ENCODE data around the gene SLAIN1. TPM values are rescaled to one million over a fixed set of nuclear protein-coding genes. Genes with fewer than 3 reads are reported as not detected.

SLAIN1 gene
- total RNA-seq, 2 experiments from 2014 or later, result 16.4 to 31.7 TPM

DNA sequence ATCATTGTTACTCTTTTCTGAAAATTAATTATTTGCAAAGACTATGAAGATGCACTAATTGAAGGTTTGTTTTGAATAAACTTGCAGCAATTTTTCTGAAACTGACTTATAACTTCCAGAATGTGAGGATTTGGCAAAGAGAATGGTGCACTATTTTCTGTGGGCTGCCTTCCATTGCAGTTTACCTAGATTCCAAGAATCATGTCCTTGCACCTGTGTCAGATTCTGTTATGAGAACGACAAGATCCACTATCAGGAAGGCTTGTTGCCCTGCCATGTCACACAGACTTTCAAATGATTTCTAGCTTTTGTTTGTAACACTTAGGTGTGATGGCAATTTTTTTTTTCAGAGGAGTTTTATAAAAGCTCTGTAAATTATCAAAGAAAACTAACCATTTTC is 5.6 kb upstream of the SLAIN1 start:
- Histone ChIP-seq H3K27ac (ENCODE audit: low read depth, low read length, poor library complexity, severe bottlenecking) (no peak overlapping the region), H3K4me1 (ENCODE audit: insufficient read depth, low read length, poor library complexity, severe bottlenecking) (peaks cover 12% of the 10 kb centered on the region), H3K36me3 (ENCODE audit: insufficient read depth, low read length) (no peaks in the 10 kb centered on the region), H3K9me2 (ENCODE audit: insufficient read depth, low read length) (no peaks in the 10 kb centered on the region), H3K9me3 (ENCODE audit: low read length) (peaks cover 5% of the 10 kb centered on the region), H4K20me1 (ENCODE audit: insufficient read depth, low read length) (no peaks in the 10 kb centered on the region), H3K79me2 (ENCODE audit: insufficient read depth, low read depth, low read length) (no peaks in the 10 kb centered on the region), H2AFZ (ENCODE audit: low read length) (no peak overlapping the region), H3K4me2 (ENCODE audit: low read length) (no peak overlapping the region), H3K4me3 (ENCODE audit: low read depth, low read length, poor library complexity, severe bottlenecking) (no peak overlapping the region)
- intact Hi-C loops (cut with micrococcal nuclease; ENCODE audit: unreplicated experiment), result no loop called here
- DNase-seq (ENCODE audit: low spot score), result no peak
- CTCF ChIA-PET (ENCODE audit: unreplicated experiment), result no interaction called here
- TF ChIP-seq EZH2phosphoT487 (IDR thresholded peaks at IDR 0.05; ENCODE audit: borderline replicate concordance, low read depth, low read length), result no peak
- BruUV-seq (replicated peaks), result no TSS peak
- POLR2A ChIA-PET, result interaction anchor here (1.0 kb wide), 1 partner anchor 12 kb away, joined by 4 read pairs; no protein-coding TSS in a partner anchor

DNA sequence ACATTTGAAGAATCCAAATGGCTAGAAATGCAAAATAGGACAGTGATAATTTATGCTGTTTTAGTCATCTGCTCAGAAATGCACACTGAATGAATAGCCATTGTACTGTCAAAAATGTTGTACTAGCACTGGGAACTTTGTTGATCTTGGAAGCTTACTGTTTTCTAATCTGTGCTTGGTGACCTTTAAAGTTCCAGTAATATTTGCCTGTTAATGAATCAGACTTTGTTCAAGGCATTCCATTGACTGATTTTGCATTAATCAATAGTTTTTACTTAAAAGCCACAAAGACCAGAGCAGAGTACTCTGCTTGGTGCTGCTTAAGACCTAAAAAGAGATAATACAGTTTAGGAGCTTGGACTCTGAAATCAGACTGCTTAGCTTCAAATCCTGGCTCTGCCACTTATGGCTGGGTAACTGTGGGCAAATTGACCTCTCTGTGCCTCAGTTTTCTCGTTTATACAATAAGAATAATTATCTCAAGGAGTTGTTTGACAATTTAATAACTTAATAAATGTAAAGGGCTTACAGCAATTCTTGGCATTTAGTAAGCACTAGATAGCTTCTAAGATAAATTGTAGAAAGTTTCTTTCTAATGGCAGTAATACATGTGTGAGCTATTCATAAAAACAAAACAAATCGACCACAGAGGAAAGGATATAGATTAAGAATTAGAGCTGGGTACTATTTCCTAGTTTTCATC is 4.6 kb upstream of the SLAIN1 start:
- CTCF ChIA-PET (ENCODE audit: unreplicated experiment), result interaction anchor here (0.5 kb wide), 1 partner anchor 469 kb away, joined by 3 read pairs; no protein-coding TSS in a partner anchor
- POLR2A ChIA-PET, result interaction anchor here (0.6 to 1.0 kb wide), 2 partner anchors 49 to 177 kb away, joined by 3 read pairs; no protein-coding TSS in a partner anchor
- H3K79me2 ChIP-seq (ENCODE audit: insufficient read depth, low read depth, low read length), result no peaks in the 10 kb centered on the region

DNA sequence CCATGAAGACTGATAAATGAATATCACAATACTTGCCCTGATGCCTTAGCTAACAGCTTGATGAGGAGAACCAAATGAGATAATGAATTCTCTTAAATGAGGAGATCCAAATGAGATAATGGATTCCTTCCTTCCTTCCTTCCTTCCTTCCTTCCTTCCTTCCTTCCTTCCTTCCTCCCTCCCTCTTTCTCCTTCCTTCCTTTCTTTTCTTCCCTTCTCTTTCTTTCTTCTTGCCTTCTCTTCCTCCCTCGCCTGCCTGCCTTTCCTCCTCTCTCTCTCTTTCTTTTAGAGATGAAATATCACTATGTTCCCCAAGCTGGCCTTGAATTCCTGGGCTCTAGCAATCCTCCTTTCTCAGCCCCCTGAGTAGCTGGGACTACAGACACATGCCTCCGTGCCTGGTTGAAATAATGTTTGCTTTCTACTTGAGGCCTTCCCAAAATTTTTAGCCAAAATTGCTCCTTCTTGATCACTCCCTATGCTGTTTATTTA is 4.0 kb upstream of the SLAIN1 start:
- H3K36me3 ChIP-seq (ENCODE audit: insufficient read depth, low read length), result no peaks in the 10 kb centered on the region
- H2AFZ ChIP-seq (ENCODE audit: low read length), result no peak overlapping the region
- H3K4me1 ChIP-seq (ENCODE audit: insufficient read depth, low read length, poor library complexity, severe bottlenecking), result peaks cover 15% of the 10 kb centered on the region
- CTCF ChIA-PET (ENCODE audit: unreplicated experiment), result no interaction called here
- H3K9me3 ChIP-seq (ENCODE audit: low read length), result no peaks in the 10 kb centered on the region
- H3K4me3 ChIP-seq (ENCODE audit: low read depth, low read length, poor library complexity, severe bottlenecking), result no peak overlapping the region
- POLR2A ChIA-PET, result interaction anchor here (0.6 to 1.0 kb wide), 3 partner anchors 48 to 178 kb away, joined by 3 read pairs; no protein-coding TSS in a partner anchor
- no peaks in the 10 kb centered on the region for H3K79me2 ChIP-seq (ENCODE audit: insufficient read depth, low read depth, low read length)
- BruUV-seq (replicated peaks), result no TSS peak
- no peaks in the 10 kb centered on the region for H4K20me1 ChIP-seq (ENCODE audit: insufficient read depth, low read length)
- no peak overlapping the region for H3K27ac ChIP-seq (ENCODE audit: low read depth, low read length, poor library complexity, severe bottlenecking)
- H3K4me2 ChIP-seq (ENCODE audit: low read length), result no peak overlapping the region
- DNase-seq (ENCODE audit: low spot score), result no peak
- intact Hi-C loops (cut with micrococcal nuclease; ENCODE audit: unreplicated experiment), result no loop called here
- H3K9me2 ChIP-seq (ENCODE audit: insufficient read depth, low read length), result no peaks in the 10 kb centered on the region
- TF ChIP-seq, protein P1, sequence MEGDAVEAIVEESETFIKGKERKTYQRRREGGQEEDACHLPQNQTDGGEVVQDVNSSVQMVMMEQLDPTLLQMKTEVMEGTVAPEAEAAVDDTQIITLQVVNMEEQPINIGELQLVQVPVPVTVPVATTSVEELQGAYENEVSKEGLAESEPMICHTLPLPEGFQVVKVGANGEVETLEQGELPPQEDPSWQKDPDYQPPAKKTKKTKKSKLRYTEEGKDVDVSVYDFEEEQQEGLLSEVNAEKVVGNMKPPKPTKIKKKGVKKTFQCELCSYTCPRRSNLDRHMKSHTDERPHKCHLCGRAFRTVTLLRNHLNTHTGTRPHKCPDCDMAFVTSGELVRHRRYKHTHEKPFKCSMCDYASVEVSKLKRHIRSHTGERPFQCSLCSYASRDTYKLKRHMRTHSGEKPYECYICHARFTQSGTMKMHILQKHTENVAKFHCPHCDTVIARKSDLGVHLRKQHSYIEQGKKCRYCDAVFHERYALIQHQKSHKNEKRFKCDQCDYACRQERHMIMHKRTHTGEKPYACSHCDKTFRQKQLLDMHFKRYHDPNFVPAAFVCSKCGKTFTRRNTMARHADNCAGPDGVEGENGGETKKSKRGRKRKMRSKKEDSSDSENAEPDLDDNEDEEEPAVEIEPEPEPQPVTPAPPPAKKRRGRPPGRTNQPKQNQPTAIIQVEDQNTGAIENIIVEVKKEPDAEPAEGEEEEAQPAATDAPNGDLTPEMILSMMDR (conservative IDR thresholded peaks at IDR 0.05; ENCODE audit: low read length), result no peak
- no peak for TF ChIP-seq EZH2phosphoT487 (IDR thresholded peaks at IDR 0.05; ENCODE audit: borderline replicate concordance, low read depth, low read length)

More for the DNA sequence above, 4.6 kb upstream of the SLAIN1 start:
- Histone ChIP-seq H3K9me2 (ENCODE audit: insufficient read depth, low read length) (no peaks in the 10 kb centered on the region), H3K4me3 (ENCODE audit: low read depth, low read length, poor library complexity, severe bottlenecking) (no peak overlapping the region), H3K4me1 (ENCODE audit: insufficient read depth, low read length, poor library complexity, severe bottlenecking) (peaks cover 15% of the 10 kb centered on the region), H4K20me1 (ENCODE audit: insufficient read depth, low read length) (no peaks in the 10 kb centered on the region), H3K9me3 (ENCODE audit: low read length) (no peaks in the 10 kb centered on the region), H3K4me2 (ENCODE audit: low read length) (no peak overlapping the region), H3K27ac (ENCODE audit: low read depth, low read length, poor library complexity, severe bottlenecking) (no peak overlapping the region), H2AFZ (ENCODE audit: low read length) (no peak overlapping the region), H3K36me3 (ENCODE audit: insufficient read depth, low read length) (no peaks in the 10 kb centered on the region)
- intact Hi-C loops (cut with micrococcal nuclease; ENCODE audit: unreplicated experiment), result no loop called here
- no peak for DNase-seq (ENCODE audit: low spot score)
- TF ChIP-seq, protein P1 (conservative IDR thresholded peaks at IDR 0.05; ENCODE audit: low read length), result no peak
- no TSS peak for BruUV-seq (replicated peaks)

All from OCI-LY7 (cell line).